GM12801 (cell line): Measurements from ENCODE around the gene NOL7.

Experiments
- CTCF ChIP-seq: IDR thresholded peaks from one replicate; pipeline ENCODE4 v1.5.1; 2011; ENCODE audit warnings: control low read depth; ENCODE audit not compliant: insufficient read length; ENCODE audit errors: extremely low read depth

NOL7 gene

DNA sequence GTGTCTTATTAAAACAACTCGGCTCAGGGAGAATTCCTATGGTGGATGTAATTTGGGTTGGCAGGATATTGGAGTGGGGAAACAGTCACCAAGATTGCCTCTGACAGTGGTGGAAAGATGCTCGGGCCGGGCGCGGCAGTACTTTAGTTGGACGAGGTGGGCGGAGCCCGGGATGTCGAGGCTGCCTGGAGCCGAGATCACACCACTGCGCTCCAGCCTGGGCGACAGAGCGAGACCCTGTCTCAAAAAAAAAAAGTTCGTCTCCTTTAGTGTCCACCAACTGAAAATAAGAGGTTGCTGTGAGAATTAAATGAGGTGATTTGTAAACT lies 621 bp downstream of the NOL7 start:
- no peak for TF ChIP-seq CTCF

DNA sequence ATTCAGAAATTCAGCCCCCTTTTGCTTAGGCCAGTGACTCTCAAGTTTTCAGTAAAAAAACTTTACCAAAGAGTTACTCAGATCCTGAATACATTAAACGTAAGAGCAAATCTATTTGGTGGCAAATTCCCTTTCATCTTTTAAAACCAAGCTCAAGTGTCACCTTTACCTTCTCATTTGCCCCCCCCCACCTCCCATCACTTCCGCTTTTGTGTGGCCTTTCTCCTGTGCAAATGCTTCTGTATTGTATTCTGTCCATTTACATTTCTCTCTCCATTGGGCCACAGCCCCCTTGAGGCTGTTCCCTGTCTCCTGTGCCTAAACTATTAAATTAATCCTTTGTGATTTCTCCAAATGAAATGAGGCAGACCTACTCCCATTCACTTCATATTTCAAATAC lies 1.9 kb downstream of the NOL7 start:
- no peak for TF ChIP-seq CTCF

DNA sequence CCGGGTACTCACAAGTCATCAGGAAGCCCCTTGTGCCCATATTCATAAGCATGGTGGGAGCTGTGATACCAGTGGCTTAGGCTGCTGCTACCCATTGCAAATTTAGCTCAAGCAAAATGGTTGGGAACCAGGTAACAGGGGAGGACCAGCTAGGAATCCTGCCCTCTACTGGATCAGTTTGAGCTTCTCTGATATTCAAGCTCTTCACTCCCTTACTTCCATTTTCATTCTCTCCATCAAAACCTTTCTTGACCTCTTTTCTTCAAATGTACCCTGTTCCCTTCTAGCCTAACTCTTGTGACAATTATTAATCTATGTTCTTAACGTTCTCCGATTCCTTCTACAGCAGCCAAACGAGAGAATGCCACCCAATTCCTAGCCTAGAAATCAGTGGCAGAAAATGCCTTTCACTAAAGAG lies 9.7 kb downstream of the NOL7 start:
- no peak for TF ChIP-seq CTCF

GRCh38 chr6:13629459-13630116 lies 14.5 kb downstream of the NOL7 start:
- TF ChIP-seq CTCF = no peak

- TF ChIP-seq CTCF = no peak
These were observed 15.4 kb downstream of the NOL7 start for GRCh38 chr6:13630499-13630898.

DNA sequence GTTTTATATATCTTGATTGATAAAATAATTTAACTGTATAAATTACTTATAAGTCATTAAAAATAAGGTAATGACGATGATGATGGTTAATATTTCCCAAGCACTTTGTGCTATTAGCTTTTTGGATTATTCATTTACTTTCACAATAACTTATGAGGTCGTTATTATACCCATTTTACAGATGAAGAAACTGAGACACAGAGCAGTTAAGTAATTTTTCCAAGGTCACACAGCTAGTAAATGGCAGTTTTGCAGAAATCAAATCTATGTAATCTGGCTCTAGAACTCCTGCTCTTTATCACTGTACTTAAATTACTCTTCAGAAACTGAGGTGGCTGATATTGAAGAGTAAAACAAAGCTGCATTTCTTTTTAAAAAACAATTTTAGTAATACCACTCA lies 18.2 kb downstream of the NOL7 start:
- no peak for TF ChIP-seq CTCF

GRCh38 chr6:13635948-13636658 lies 21.0 kb downstream of the NOL7 start:
- no peak for TF ChIP-seq CTCF
